HG02970 (cell line): ENCODE results near the gene ARHGAP18.

ENCODE experiments used
- ATAC-seq: cut with Tn5 transposase; IDR thresholded peaks from one replicate; pipeline ENCODE4 v1.9.1; 2021; ENCODE audit warnings: mild to moderate bottlenecking, moderate library complexity, moderate number of reproducible peaks; ENCODE audit not compliant: unreplicated experiment, low FRiP score

Gene ARHGAP18

GRCh38 chr6:129671442-129672340, 38.3 kb downstream of the ARHGAP18 start:
- ATAC-seq: peak; percentile 52

GRCh38 chr6:129670634-129671033, 39.3 kb downstream of the ARHGAP18 start:
- ATAC-seq: no peak

GRCh38 chr6:129667621-129668020, 42.4 kb downstream of the ARHGAP18 start:
- no peak for ATAC-seq

- no peak for ATAC-seq
These were observed 42.9 kb downstream of the ARHGAP18 start for GRCh38 chr6:129667034-129667433.

GRCh38 chr6:129665555-129665954, 44.4 kb downstream of the ARHGAP18 start:
- ATAC-seq: no peak

- ATAC-seq: no peak
These were observed 46.4 kb downstream of the ARHGAP18 start for GRCh38 chr6:129663531-129663930.

GRCh38 chr6:129662980-129663431, 47.0 kb downstream of the ARHGAP18 start:
- no peak for ATAC-seq

GRCh38 chr6:129662406-129662766, 47.6 kb downstream of the ARHGAP18 start:
- ATAC-seq: no peak

- ATAC-seq: no peak
These were observed 48.2 kb downstream of the ARHGAP18 start for GRCh38 chr6:129661536-129662405.

GRCh38 chr6:129660346-129660676, 49.7 kb downstream of the ARHGAP18 start:
- no peak for ATAC-seq

- ATAC-seq: no peak
These were observed 50.2 kb downstream of the ARHGAP18 start for GRCh38 chr6:129659590-129660345.

GRCh38 chr6:129659167-129659566, 50.8 kb downstream of the ARHGAP18 start:
- no peak for ATAC-seq

GRCh38 chr6:129657483-129657882, 52.5 kb downstream of the ARHGAP18 start:
- no peak for ATAC-seq

GRCh38 chr6:129655334-129655733, 54.6 kb downstream of the ARHGAP18 start:
- ATAC-seq: no peak

- no peak for ATAC-seq
These were observed 56.2 kb downstream of the ARHGAP18 start for GRCh38 chr6:129653746-129654145.

- ATAC-seq: no peak
These were observed 56.7 kb downstream of the ARHGAP18 start for GRCh38 chr6:129653229-129653628.

- ATAC-seq: no peak
These were observed 58.7 kb downstream of the ARHGAP18 start for GRCh38 chr6:129651291-129651691.

- ATAC-seq: no peak
These were observed 61.0 kb downstream of the ARHGAP18 start for GRCh38 chr6:129648819-129649491.

GRCh38 chr6:129647044-129647443, 62.9 kb downstream of the ARHGAP18 start:
- no peak for ATAC-seq

- peak; percentile 69 for ATAC-seq
These were observed 63.3 kb downstream of the ARHGAP18 start for GRCh38 chr6:129646642-129647041.
